ENCODE measurements around the gene DEFB132.
A peak's percentile ranks its signal among the peaks of the same experiment; 100 is the strongest.
"Not testable (repeated sequence)": the region's sequence is repeated elsewhere in the genome, so short reads cannot be mapped to it uniquely, and the experiment has no call there.

The DEFB132 gene, protein sequence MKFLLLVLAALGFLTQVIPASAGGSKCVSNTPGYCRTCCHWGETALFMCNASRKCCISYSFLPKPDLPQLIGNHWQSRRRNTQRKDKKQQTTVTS

GRCh38 chr20:257419-257818 lies at the start of gene DEFB132:
Gene DEFB132, plus strand, starts transcription at chr20:257724. Its CDS starts 55 bp downstream, at chr20:257779.
- DNase-seq, result no peak

GRCh38 chr20:208942-209566 lies 48.5 kb upstream of the DEFB132 start:
- DNase-seq, result peak; percentile 14 to 41

- no peak for DNase-seq
Measured at GRCh38 chr20:210809-211502, 46.6 kb upstream of the DEFB132 start.

- no peak for DNase-seq
Measured at GRCh38 chr20:214383-214782, 43.1 kb upstream of the DEFB132 start.

GRCh38 chr20:215796-216195 lies 41.7 kb upstream of the DEFB132 start:
- DNase-seq, result no peak

- no peak for DNase-seq
Measured at GRCh38 chr20:217266-217665, 40.3 kb upstream of the DEFB132 start.

GRCh38 chr20:219290-220115 lies 38.0 kb upstream of the DEFB132 start:
- peak in 1 of 2 experiments; percentile 40 for DNase-seq

DNA sequence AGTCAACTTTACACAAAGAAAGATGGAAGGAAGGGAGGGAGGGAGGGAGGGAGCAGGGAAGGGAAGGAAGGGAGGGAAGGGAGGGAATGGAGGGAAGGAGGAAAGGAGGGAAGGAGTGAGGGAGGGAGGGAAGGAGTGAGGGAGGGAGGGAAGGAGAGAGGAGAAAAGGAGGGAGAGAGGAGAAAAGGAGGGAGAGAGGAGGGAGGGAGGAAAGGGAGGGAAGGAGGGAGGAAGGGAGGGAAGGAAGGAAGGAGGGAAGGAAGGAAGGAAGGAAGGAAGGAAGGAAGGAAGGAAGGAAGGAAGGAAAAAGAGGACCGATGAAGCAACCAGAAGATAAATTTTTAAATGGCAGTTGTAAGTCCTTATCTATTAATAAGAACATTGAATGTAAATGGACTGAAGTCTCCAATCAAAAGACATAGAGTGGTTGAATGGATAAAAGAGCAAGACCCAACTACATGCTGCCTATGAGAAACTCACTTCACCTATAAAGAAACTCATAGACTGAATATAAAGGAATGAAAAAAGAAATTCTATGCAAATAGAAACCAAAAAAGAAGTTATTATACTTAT lies 36.2 kb upstream of the DEFB132 start:
- no peak for DNase-seq

- DNase-seq, result not testable (repeated sequence)
Measured at GRCh38 chr20:225879-226278, 31.6 kb upstream of the DEFB132 start.

GRCh38 chr20:226958-227357 lies 30.6 kb upstream of the DEFB132 start, which contains the start of gene DEFB129:
Gene DEFB129, plus strand, starts transcription at chr20:227258. Its CDS starts 31 bp downstream, at chr20:227289.
- no peak for DNase-seq

DNA sequence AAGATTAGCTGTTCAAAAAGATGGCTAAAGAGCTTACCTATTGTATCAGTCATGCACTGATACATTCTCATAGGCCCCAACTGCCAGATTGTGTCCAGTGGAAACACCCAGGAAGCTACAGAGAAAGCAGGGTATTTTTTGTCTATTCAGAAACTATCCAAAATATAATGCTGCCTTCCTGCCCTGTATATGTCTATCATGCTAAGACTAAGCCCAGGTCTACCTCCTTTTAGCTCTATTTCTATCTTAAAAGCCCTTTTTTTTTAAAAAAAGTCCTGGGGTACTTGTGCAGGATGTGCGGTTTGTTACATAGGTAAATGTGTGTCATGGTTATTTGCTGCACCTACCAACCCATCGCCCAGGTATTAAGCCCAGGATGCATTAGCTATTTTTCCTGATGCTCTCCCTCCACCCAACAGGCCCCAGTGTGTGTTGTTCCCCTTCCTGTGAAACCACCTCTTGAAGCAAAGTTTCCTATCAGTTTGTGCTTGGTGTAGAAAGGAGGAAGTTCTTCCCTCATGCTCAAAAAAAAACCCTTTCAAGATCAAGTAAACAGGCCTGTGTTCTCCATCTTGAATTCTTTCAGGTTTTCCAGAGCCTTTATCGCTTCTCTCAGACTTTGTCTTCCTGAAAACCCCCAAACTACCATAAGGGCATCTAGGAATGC lies 30.0 kb upstream of the DEFB132 start:
- DNase-seq, result no peak

- no peak for DNase-seq
Measured at GRCh38 chr20:235891-236290, 21.6 kb upstream of the DEFB132 start.

DNA sequence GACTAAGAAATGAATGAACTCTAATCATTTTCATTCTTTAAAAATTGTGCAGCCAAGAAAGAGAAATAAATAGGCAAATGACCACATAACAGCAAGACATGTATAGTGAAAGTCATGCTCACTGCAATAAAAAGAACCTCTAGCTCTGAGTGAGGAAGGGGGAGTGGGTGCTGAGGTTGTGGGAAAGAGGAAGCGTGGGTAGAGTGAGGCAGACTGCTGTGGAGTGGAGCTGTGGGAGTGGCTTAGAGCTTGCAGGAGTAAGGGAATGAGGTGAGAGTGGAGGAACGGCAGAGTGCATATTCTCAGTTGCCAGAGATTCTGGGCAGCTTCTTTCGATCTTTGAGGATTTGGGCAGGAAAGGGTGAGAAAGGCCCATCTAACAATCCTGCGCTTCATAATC lies 20.0 kb upstream of the DEFB132 start:
- no peak for DNase-seq

DNA sequence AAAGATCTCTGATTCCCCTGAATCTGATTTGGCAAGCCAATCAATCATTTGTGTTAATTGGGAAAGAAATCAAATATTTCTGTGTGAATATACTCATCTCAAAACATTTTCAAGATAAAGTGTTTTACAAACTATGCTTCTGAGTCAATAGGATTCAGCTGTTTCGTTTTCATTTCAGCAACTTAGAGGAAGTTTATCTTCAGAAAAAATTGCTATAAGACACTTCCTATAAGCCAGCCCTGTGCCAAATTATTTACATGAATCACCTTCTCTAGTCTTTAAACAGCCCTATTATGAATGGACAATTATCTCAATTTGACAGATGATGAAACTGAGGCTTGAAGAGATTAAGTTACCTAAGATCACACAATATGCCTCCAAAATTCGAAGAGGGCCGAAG lies 19.6 kb upstream of the DEFB132 start:
- DNase-seq, result no peak

DNA sequence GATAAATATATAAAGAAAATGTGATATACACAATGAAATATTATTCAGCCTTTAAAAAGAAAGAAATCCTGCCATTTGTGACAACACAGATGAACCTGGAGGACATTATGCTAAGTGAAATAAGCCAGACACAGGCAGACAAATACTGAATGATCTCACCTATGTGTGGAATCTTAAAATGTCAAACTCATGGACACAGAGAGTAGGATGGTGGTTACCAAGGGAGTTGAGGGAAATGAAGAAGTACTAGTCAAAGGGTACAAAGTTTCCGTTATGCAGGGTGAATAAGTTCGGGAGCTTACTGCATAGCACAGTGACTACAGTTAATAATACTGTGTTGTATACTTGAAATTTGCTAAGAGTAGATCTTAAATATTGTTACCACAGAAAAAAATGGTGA lies 14.6 kb upstream of the DEFB132 start:
- no peak for DNase-seq

- no peak for DNase-seq
Measured at GRCh38 chr20:251354-251753, 6.2 kb upstream of the DEFB132 start.

DNA sequence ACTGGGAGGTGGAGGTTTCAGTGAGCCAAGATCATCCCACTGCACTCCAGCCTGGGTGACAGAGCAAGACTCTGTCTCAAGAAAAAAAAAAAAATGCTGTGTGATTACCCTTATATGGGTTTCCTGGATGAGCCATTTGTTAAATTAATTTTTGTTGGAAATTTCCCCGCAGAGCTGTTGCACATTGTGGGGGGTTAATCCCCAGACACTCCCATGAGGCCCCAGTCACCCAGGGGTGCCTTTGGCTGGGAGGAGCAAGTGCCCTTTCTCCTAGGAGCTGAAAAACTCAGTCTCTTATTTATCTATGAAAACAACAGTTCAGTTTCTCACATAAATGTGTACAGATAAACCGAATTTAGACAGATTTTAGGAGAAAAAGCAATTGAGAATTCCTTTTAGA lies 4.7 kb upstream of the DEFB132 start:
- no peak for DNase-seq

- DNase-seq, result not testable (repeated sequence)
Measured at GRCh38 chr20:253447-253846, 4.1 kb upstream of the DEFB132 start.

DNA sequence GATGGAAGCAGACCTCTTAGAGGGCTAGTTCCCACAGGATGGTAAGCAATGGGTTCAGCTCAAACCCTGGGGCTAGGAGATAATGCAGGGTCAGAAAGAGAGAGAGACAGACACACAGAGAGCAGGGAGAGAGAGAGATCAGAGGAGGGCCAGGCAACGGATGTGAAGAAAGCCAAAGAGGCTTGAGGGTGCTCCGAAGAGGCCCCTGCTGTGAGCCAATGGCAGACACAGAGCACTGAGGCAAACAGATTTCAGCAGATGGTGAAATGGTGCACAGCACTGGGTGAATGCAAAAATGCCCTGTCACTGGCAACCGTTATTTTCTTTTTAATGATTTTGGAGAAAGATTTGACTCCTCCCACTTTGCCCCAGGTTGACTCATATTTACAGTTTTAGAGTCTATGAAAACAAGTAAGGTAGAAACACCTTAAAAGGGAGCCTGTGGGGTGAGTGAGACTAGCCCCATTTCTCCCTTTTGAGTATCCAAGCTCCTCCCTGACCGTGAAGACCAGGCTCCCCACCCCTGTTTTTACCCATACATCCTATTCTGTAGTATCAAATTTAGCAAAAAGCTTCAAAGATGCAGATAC lies 840 bp downstream of the DEFB132 start:
- no peak for DNase-seq

- no peak for DNase-seq
Measured at GRCh38 chr20:258963-259362, 1.4 kb downstream of the DEFB132 start.

DNA sequence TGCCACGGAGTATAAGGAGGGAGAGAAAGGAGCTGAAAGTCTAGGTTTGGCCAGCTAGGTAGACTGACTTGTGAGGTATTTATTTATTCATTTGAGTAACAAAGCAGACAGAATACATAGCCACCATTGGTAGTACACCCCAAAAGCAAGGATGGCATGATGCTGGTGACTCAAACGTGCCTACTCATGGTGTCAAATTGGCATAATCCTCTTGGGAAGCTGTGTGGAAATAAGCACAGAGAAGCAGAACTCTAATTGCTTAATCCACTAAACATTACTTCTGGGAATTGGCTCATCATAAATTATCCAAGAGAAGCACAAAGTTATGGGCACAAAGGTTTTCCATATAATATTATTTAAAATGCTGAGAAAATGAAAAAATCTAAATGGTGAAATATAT lies 2.5 kb downstream of the DEFB132 start:
- no peak for DNase-seq

GRCh38 chr20:263701-264100 lies 6.2 kb downstream of the DEFB132 start:
- no peak for DNase-seq

All from SW 1271 (cell line).